ENCODE results near the gene KANSL1L.

Gene KANSL1L

DNA sequence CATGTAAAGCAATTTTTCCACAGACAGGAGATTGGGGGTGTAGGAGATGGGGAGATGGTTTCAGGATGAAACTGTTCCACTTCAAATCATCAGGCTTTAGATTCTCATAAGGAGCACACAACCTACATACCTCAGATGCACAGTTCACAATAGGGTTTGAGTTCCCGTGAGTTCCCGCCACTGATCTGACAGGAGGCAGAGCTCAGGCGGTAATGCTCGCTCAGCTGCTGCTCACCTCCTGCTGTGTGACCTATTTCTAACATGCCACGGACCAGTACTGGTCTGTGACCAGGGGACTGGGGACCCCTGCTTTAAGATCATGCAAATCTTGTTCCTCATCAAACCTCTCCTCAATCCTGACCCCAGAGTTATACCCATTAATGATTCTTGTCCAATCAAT, 98.7 kb downstream of the KANSL1L start:
- DNase-seq = no peak
- Mint-ChIP-seq H3K27ac (no peak overlapping the region), H3K27me3 (no peaks in the 10 kb centered on the region), H3K36me3 (ENCODE audit: low read depth) (no peaks in the 10 kb centered on the region), H3K4me1 (ENCODE audit: low read depth) (no peaks in the 10 kb centered on the region), H3K9me3 (no peaks in the 10 kb centered on the region), H3K4me3 (no peak overlapping the region)

DNA sequence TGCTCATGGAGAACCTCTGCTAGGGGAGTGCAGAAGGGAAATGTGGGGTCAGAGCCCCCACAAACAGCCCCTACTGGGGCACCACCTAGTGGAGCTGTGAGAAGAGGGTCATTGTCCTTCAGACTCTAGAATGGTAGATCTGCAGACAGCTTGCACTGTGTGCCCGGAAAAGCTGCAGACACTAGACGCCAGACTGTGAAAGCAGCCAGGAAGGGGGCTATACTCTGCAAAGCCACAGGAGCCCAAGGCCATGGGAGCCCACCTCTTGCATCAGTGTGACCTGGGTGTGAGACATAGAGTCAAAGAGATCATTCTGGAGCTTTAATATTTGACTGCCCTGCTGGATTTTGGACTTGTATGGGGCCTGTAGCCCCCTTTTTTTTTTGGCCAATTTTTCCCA, 107.9 kb downstream of the KANSL1L start:
- H3K4me3 Mint-ChIP-seq = no peak overlapping the region
- no peaks in the 10 kb centered on the region for H3K4me1 Mint-ChIP-seq (ENCODE audit: low read depth)
- peaks cover under 1% of the 10 kb centered on the region for H3K9me3 Mint-ChIP-seq
- H3K36me3 Mint-ChIP-seq (ENCODE audit: low read depth) = peaks cover 3% of the 10 kb centered on the region
- no peak for DNase-seq
- no peaks in the 10 kb centered on the region for H3K27me3 Mint-ChIP-seq
- no peak overlapping the region for H3K27ac Mint-ChIP-seq

DNA sequence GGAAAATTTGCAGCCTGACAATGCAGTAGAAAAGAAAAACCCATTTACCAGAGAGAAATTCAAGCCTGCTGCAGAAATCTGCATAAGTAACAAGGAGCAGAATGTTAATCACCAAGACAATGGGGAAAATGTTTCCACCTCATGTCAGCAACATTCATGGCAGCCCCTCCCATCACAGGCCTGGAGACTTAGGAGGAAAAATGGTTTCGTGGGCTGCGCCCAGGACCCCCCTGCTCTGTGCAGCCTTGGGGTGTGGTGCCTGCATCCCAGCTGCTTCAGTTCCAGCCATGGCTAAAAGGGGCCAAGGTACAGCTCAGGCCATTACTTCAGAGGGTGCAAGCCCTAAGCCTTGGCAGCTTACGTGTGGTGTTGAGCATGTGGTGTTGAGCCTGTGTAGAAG, 115.4 kb downstream of the KANSL1L start:
- no peaks in the 10 kb centered on the region for H3K4me1 Mint-ChIP-seq (ENCODE audit: low read depth)
- H3K9me3 Mint-ChIP-seq = peaks cover 20% of the 10 kb centered on the region
- peaks cover 30% of the 10 kb centered on the region for H3K36me3 Mint-ChIP-seq (ENCODE audit: low read depth)
- no peaks in the 10 kb centered on the region for H3K27me3 Mint-ChIP-seq
- no peak overlapping the region for H3K4me3 Mint-ChIP-seq
- DNase-seq = no peak
- no peak overlapping the region for H3K27ac Mint-ChIP-seq

DNA sequence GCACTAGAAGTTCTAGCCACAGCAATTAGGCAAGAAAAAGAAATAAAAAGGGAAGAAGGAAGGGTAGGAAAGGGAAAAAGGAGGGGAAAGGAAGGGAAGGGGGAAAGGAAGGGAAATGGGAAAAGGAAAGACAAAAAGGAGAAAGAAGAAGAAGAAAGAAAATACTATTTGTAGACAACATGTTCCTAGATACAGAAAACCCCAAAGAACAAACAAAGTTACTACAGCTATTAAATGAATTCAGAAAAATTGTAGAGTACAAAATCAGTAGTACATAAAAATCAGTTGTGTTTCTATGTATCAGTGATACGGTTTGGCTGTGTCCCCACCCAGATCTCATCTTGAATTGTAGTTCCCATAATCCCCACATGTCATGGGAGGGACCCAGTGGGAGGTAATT, 116.5 kb downstream of the KANSL1L start:
- H3K9me3 Mint-ChIP-seq = peaks cover 20% of the 10 kb centered on the region
- H3K27me3 Mint-ChIP-seq = no peaks in the 10 kb centered on the region
- H3K4me1 Mint-ChIP-seq (ENCODE audit: low read depth) = no peaks in the 10 kb centered on the region
- peaks cover 30% of the 10 kb centered on the region for H3K36me3 Mint-ChIP-seq (ENCODE audit: low read depth)
- no peak overlapping the region for H3K4me3 Mint-ChIP-seq
- DNase-seq = no peak
- H3K27ac Mint-ChIP-seq = no peak overlapping the region

DNA sequence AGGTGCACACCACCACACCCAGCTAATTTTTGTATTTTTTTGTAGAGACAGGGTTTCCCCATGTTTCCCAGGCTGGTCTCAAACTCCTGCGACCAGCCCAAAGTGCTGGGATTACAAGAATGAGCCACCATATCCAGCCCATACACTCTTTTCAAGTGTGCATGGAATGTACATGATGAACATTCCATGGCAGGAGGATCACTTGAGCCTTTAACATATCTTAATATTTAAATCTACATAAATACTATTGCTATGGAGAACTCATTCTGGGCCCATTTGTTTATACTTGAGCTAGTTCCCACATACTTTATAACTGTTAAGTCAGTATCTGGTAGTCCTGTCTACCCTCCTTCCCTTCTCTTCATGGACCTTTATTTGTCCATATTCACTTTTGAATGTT, 120.3 kb downstream of the KANSL1L start:
- Mint-ChIP-seq H3K9me3 (peaks cover 20% of the 10 kb centered on the region), H3K4me3 (no peak overlapping the region), H3K4me1 (ENCODE audit: low read depth) (no peaks in the 10 kb centered on the region), H3K36me3 (ENCODE audit: low read depth) (peaks cover 49% of the 10 kb centered on the region), H3K27ac (no peak overlapping the region), H3K27me3 (no peaks in the 10 kb centered on the region)
- DNase-seq = no peak

DNA sequence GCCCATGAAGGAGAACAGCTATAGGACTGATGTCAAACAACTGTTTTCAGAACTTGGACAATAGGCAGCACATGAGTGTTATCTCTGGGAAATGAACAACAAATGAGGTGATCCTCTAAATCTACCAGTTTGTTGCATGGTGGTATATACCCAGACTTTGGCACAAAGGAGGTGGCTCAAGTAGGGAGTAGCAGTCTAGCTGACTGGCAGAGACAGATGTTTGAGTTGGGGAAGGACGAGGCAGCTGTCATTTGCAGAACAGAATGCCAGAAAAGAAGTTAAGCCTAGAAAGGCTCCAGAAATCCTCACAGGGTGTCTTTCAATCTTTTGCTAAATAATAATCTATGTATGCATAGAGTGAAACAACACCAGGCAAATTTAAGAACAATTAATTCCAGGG, 121.4 kb downstream of the KANSL1L start:
- DNase-seq = no peak
- no peaks in the 10 kb centered on the region for H3K4me1 Mint-ChIP-seq (ENCODE audit: low read depth)
- peaks cover 50% of the 10 kb centered on the region for H3K36me3 Mint-ChIP-seq (ENCODE audit: low read depth)
- peaks cover 13% of the 10 kb centered on the region for H3K9me3 Mint-ChIP-seq
- H3K27ac Mint-ChIP-seq = no peak overlapping the region
- H3K27me3 Mint-ChIP-seq = no peaks in the 10 kb centered on the region
- H3K4me3 Mint-ChIP-seq = no peak overlapping the region

DNA sequence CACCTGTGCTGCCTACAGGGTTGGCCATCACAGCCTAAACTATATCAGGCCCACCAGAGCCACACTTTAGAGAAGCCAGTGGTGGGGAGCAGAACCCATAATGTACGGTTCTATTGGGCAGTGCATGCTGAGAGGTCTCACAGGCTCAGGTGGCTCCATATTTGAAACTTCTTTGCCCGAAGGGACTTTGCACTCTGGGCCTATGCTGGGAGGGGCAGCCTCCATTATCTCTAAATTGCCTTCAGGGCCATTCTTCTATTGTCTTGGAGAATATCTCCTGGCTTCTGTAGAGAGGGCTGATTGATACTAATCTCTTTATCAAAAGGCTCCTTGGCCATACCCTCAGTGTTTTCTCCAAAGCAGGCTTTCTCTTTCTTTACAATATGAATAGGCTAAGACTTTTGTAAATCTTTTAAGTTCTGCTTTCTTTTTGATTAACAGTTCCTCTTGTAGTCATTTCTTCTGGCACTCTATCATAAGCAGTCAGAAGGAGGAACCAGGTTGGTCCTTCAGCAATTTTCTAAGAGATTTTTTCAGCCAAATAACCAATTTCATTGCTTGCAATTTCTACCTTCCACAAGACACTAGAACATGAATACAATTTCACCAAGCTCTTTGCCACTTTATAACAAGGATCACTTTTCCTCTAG, 124.2 kb downstream of the KANSL1L start:
- Mint-ChIP-seq H3K27me3 (no peaks in the 10 kb centered on the region), H3K36me3 (ENCODE audit: low read depth) (peaks cover 43% of the 10 kb centered on the region), H3K4me1 (ENCODE audit: low read depth) (no peaks in the 10 kb centered on the region), H3K9me3 (peaks cover 8% of the 10 kb centered on the region), H3K4me3 (no peak overlapping the region), H3K27ac (no peak overlapping the region)
- no peak for DNase-seq

DNA sequence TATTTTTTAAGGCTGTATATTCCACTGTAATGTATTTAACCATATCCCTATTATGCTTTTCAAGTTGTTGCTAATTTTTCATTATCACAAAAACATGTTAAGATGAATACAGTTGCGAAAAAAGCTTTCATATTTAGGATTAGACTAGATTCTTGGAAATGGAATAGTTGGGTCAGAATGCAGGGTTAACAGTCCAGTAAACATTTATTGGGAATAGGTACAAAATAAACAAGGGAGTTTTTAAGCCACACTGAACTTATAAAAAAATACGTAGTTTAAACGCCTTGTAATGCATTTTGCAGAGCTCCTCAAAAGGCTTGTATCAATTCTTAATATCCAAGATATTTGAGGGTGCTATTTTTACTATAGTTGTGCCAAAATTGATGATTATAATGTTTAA, 133.1 kb downstream of the KANSL1L start:
- Mint-ChIP-seq H3K27ac (no peak overlapping the region), H3K4me3 (no peak overlapping the region), H3K27me3 (no peaks in the 10 kb centered on the region), H3K4me1 (ENCODE audit: low read depth) (peaks cover 9% of the 10 kb centered on the region), H3K9me3 (no peaks in the 10 kb centered on the region), H3K36me3 (ENCODE audit: low read depth) (peaks cover 37% of the 10 kb centered on the region)
- DNase-seq = no peak

DNA sequence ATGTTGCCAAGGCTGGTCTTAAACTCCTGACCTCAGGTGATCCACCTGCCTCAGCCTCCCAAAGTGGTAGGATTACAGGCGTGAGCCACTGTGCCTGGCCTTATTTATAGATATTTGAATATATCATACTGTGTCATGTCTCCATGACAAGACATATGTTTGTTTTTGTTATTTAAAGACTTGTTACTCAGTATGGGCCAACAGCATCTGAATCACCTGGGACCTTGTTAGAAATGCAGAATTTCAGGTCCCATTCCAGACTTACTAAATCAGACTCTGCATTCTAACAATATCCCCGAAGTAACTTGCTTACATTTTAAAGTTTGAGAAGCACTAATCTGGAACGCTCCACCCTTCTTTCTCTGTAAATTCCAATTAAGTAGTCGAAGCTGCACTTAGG, 135.5 kb downstream of the KANSL1L start:
- no peaks in the 10 kb centered on the region for H3K9me3 Mint-ChIP-seq
- H3K4me1 Mint-ChIP-seq (ENCODE audit: low read depth) = peaks cover 12% of the 10 kb centered on the region
- no peak overlapping the region for H3K4me3 Mint-ChIP-seq
- no peaks in the 10 kb centered on the region for H3K27me3 Mint-ChIP-seq
- no peak for DNase-seq
- H3K27ac Mint-ChIP-seq = no peak overlapping the region
- H3K36me3 Mint-ChIP-seq (ENCODE audit: low read depth) = peaks cover 42% of the 10 kb centered on the region

DNA sequence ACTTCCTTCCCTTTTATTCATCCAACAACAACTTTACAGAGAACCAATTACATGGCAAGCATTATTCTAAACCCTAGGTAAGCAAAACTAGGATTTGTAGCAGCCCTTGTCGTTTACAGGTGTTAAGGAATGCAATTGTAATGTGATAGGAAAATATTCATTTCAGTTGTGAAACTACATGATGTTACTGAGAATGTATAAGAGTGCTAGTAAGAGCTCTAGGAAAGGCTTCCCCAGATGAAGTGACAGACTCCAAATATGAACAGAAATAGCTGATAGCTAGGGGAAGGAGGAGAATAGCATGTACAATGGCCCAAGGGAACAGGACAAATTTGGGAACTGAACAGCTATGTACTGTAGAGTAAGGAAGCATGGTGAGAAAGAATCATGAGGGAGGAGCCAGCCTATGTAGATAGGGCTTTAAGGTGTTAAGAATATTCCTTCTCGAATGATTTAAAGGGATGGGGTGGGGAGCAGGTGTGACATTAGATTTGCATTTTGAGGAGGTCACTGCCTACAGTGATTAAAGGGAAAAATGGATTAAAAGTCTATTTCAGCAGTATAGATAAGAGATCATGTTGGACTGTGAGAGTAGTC, 137.0 kb downstream of the KANSL1L start:
- no peak overlapping the region for H3K4me3 Mint-ChIP-seq
- no peaks in the 10 kb centered on the region for H3K9me3 Mint-ChIP-seq
- peaks cover 12% of the 10 kb centered on the region for H3K4me1 Mint-ChIP-seq (ENCODE audit: low read depth)
- no peak for DNase-seq
- H3K27me3 Mint-ChIP-seq = no peaks in the 10 kb centered on the region
- H3K27ac Mint-ChIP-seq = no peak overlapping the region
- H3K36me3 Mint-ChIP-seq (ENCODE audit: low read depth) = peaks cover 48% of the 10 kb centered on the region

DNA sequence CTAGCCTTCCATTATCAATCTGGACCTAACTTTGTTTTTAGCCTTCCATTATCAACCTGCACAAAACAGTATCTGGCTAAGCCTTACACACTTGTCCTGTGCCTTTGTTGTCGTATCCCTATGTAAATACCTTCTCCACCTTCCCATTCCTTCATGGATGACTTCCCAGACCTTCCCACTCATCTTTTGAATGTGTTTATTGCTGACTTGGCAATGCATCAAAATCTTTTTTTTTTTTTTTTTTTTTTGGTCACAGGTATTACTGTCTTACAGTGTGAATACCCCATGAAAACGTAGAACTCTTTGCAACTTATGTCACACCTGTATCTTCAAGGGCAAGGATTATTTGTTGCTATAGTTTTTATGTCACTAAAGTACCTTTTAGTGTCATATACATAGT, 143.0 kb downstream of the KANSL1L start:
- Mint-ChIP-seq H3K9me3 (no peaks in the 10 kb centered on the region), H3K4me1 (ENCODE audit: low read depth) (peaks cover 3% of the 10 kb centered on the region), H3K27me3 (no peaks in the 10 kb centered on the region), H3K4me3 (no peak overlapping the region), H3K36me3 (ENCODE audit: low read depth) (peaks cover 70% of the 10 kb centered on the region), H3K27ac (no peak overlapping the region)
- DNase-seq = no peak

DNA sequence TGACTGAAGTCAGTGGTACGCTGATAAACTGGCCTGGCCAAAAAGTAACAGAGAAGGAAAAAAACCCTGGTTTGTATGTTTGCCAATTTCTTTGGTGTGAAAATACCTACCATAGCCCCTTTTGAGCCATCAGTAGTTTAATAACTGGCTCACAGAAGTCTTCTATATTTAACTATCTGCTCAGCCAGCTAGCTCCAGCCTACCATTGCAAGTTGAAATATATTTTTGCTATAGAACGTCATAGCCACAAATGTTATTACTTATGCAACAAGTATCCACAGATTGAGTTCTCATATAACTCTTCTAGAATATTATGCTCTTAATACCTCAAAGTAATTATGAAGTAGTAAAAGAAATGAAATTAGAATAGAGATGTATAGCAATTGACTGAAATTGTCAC, 143.6 kb downstream of the KANSL1L start:
- no peak overlapping the region for H3K27ac Mint-ChIP-seq
- no peaks in the 10 kb centered on the region for H3K4me1 Mint-ChIP-seq (ENCODE audit: low read depth)
- H3K27me3 Mint-ChIP-seq = no peaks in the 10 kb centered on the region
- H3K9me3 Mint-ChIP-seq = no peaks in the 10 kb centered on the region
- DNase-seq = no peak
- H3K4me3 Mint-ChIP-seq = no peak overlapping the region
- peaks cover 70% of the 10 kb centered on the region for H3K36me3 Mint-ChIP-seq (ENCODE audit: low read depth)

DNA sequence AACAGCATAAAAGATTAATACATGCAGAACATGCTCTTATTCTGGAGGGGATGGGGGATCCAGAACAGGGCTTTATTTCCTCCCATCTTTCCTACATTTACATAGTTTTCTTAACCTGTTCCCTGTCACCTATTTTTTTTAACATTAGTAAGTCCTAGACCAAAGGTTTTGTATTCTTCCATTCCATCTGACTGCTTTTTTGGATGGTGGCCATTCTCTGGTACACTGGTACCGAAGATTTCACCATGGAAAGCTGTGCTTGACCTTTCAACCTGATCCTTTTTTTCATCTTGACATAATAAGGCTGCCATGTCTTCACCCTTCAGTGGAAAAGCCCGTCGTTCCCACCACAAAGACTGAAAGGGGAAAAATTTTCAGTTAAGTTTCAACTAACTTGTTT, 148.4 kb downstream of the KANSL1L start:
- no peaks in the 10 kb centered on the region for H3K9me3 Mint-ChIP-seq
- H3K4me1 Mint-ChIP-seq (ENCODE audit: low read depth) = peaks cover 4% of the 10 kb centered on the region
- no peak for DNase-seq
- no peaks in the 10 kb centered on the region for H3K27me3 Mint-ChIP-seq
- H3K36me3 Mint-ChIP-seq (ENCODE audit: low read depth) = peaks cover 87% of the 10 kb centered on the region
- no peak overlapping the region for H3K4me3 Mint-ChIP-seq
- H3K27ac Mint-ChIP-seq = peak overlapping the region; percentile 67

DNA sequence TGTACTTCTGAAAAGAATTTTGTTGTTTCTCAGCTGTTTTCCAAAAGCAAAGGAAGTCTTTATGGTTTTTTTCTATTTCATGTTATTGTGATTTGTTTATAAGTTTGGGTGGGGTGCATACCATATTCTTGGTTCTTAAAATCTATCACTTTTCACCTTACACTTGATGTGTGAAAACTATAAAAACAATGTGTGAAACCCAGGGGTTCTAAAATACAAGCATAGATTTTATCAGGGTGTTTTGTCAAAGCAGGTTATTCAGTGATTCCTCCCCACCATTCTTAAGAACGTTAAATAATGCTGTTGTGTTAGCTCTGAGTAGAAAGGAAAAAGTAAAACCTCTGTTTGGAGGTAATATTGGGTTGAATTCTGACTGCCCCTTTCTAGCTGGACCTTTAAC, 151.1 kb downstream of the KANSL1L start:
- H3K27me3 Mint-ChIP-seq = no peaks in the 10 kb centered on the region
- H3K4me3 Mint-ChIP-seq = no peak overlapping the region

DNA sequence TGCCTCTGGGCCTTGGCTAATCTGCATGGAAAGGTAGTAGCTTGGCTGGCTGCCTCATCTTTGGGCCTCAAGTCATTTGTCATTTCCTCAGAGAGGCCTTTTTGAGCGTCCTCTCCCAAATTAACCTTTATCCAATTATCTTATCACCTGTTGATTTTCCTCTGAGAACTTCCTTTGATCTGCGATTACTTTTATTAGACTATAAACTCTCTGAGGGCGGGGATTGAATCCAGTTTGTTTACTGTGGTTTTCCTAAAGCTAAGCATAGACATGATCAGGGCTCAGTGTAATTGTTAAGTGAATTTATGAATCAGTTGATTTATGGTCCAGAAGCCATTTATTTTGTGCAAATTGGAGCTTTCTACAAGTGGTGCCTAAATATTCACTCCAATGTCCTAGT, 161.3 kb downstream of the KANSL1L start:
- H3K4me3 Mint-ChIP-seq = no peak overlapping the region
- no peak for DNase-seq
- peak overlapping the region; percentile 41 for H3K27ac Mint-ChIP-seq
- peaks cover 61% of the 10 kb centered on the region for H3K4me1 Mint-ChIP-seq (ENCODE audit: low read depth)
- H3K9me3 Mint-ChIP-seq = no peaks in the 10 kb centered on the region
- no peaks in the 10 kb centered on the region for H3K27me3 Mint-ChIP-seq
- H3K36me3 Mint-ChIP-seq (ENCODE audit: low read depth) = peaks cover 92% of the 10 kb centered on the region

More for the DNA sequence above, 151.1 kb downstream of the KANSL1L start:
- H3K36me3 Mint-ChIP-seq (ENCODE audit: low read depth) = peaks cover 94% of the 10 kb centered on the region
- H3K9me3 Mint-ChIP-seq = no peaks in the 10 kb centered on the region
- H3K27ac Mint-ChIP-seq = no peak overlapping the region
- DNase-seq = no peak
- H3K4me1 Mint-ChIP-seq (ENCODE audit: low read depth) = peaks cover 4% of the 10 kb centered on the region

DNA sequence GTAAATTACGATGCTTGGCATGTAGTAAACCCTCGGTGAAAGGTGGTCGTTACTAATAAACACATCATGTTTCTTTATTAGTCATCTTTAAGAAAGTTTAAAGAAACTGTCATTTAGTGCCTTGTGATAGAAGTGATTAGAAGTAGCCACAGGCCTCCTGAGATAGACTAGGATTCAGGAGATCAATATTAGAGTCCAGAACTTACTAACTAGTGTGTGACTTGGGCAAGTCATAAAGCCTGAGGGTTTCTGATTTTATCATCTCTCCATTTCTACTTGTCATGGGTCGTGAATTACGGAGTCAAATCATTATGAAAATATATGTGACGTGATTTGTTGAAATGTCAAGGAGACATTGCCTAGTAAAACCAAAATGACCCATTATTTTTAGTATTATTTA, 162.1 kb downstream of the KANSL1L start:
- Mint-ChIP-seq H3K27ac (peak overlapping the region; percentile 18), H3K4me3 (no peak overlapping the region), H3K27me3 (no peaks in the 10 kb centered on the region), H3K4me1 (ENCODE audit: low read depth) (peaks cover 69% of the 10 kb centered on the region), H3K36me3 (ENCODE audit: low read depth) (peaks cover 95% of the 10 kb centered on the region), H3K9me3 (no peaks in the 10 kb centered on the region)
- no peak for DNase-seq

Data from activated T-cell treated with anti-CD3 and anti-CD28 coated beads, Interleukin-2, amount 50 U/mL, for 24 hours (primary cell).